Measurements from ENCODE around the gene LEPROT. TPM values are rescaled to one million over a fixed set of nuclear protein-coding genes. Genes with fewer than 3 reads are reported as not detected.

LEPROT gene
- total and polyA plus RNA-seq, 2 donors from 2014 or later: 67.6 to 160 TPM

- Histone ChIP-seq H3K9me3 (ENCODE audit: control insufficient read depth in 2 of 3, insufficient read depth in 1 of 3, low read length in 3 of 3) (no peaks in the 10 kb centered on the region), H3K27ac (ENCODE audit: low read depth in 2 of 2, low read length in 2 of 2) (peak overlapping the region in 1 of 2 donors; percentile 35), H3K36me3 (ENCODE audit: control insufficient read depth in 2 of 3, insufficient read depth in 3 of 3, low read length in 3 of 3) (no peaks in the 10 kb centered on the region), H3K27me3 (ENCODE audit: control insufficient read depth, insufficient read depth, low read length) (no peaks in the 10 kb centered on the region), H3K4me1 (ENCODE audit: control insufficient read depth in 2 of 3, insufficient read depth in 2 of 3, low read depth in 1 of 3, low read length in 3 of 3) (peaks cover 0 to 8% (median 4%) of the 10 kb centered on the region in 3 donors), H3K9ac (ENCODE audit: low read length in 3 of 3) (no peak overlapping the region), H3K4me3 (ENCODE audit: low read length in 3 of 3) (no peak overlapping the region)
- TF ChIP-seq CTCF (IDR thresholded peaks at IDR 0.05; ENCODE audit: borderline replicate concordance, extremely low read depth, insufficient read depth): no peak
- no peak for FAIRE-seq
- peak in 2 of 5 donors; percentile 17 to 32 for DNase-seq
- intact Hi-C loops (cut with DNase I): no loop called here
Observed at GRCh38 chr1:65470766-65471165, 50.3 kb downstream of the LEPROT start.

GRCh38 chr1:65471213-65471833 is 50.9 kb downstream of the LEPROT start:
- no peak for FAIRE-seq
- no peaks in the 10 kb centered on the region for H3K27me3 ChIP-seq (ENCODE audit: control insufficient read depth, insufficient read depth, low read length)
- no peak overlapping the region for H3K9ac ChIP-seq (ENCODE audit: low read length in 3 of 3)
- peak overlapping the region; percentile 8 to 35 for H3K27ac ChIP-seq (ENCODE audit: low read depth in 2 of 2, low read length in 2 of 2)
- H3K9me3 ChIP-seq (ENCODE audit: control insufficient read depth in 2 of 3, insufficient read depth in 1 of 3, low read length in 3 of 3): no peaks in the 10 kb centered on the region
- no peak overlapping the region for H3K4me3 ChIP-seq (ENCODE audit: low read length in 3 of 3)
- TF ChIP-seq CTCF (IDR thresholded peaks at IDR 0.05; ENCODE audit: borderline replicate concordance, extremely low read depth, insufficient read depth): no peak
- peaks cover 0 to 8% (median 4%) of the 10 kb centered on the region in 3 donors for H3K4me1 ChIP-seq (ENCODE audit: control insufficient read depth in 2 of 3, insufficient read depth in 2 of 3, low read depth in 1 of 3, low read length in 3 of 3)
- DNase-seq: no peak
- intact Hi-C loops (cut with DNase I): no loop called here
- no peaks in the 10 kb centered on the region for H3K36me3 ChIP-seq (ENCODE audit: control insufficient read depth in 2 of 3, insufficient read depth in 3 of 3, low read length in 3 of 3)

GRCh38 chr1:65471861-65472332 is 51.4 kb downstream of the LEPROT start:
- TF ChIP-seq CTCF (IDR thresholded peaks at IDR 0.05; ENCODE audit: borderline replicate concordance, extremely low read depth, insufficient read depth): no peak
- no peak for FAIRE-seq
- H3K4me1 ChIP-seq (ENCODE audit: control insufficient read depth in 2 of 3, insufficient read depth in 2 of 3, low read depth in 1 of 3, low read length in 3 of 3): peaks cover 0 to 8% (median 4%) of the 10 kb centered on the region in 3 donors

More at GRCh38 chr1:65471861-65472332, 51.4 kb downstream of the LEPROT start:
- no peaks in the 10 kb centered on the region for H3K36me3 ChIP-seq (ENCODE audit: control insufficient read depth in 2 of 3, insufficient read depth in 3 of 3, low read length in 3 of 3)
- no peak overlapping the region for H3K27ac ChIP-seq (ENCODE audit: low read depth in 2 of 2, low read length in 2 of 2)
- no peak overlapping the region for H3K9ac ChIP-seq (ENCODE audit: low read length in 3 of 3)
- intact Hi-C loops (cut with DNase I): no loop called here
- DNase-seq: no peak
- no peaks in the 10 kb centered on the region for H3K9me3 ChIP-seq (ENCODE audit: control insufficient read depth in 2 of 3, insufficient read depth in 1 of 3, low read length in 3 of 3)
- no peak overlapping the region for H3K4me3 ChIP-seq (ENCODE audit: low read length in 3 of 3)
- no peaks in the 10 kb centered on the region for H3K27me3 ChIP-seq (ENCODE audit: control insufficient read depth, insufficient read depth, low read length)

Measured in kidney (tissue), 14 donors.